OCI-LY7 (cell line): ENCODE measurements around the gene TXNL4A. TPM values are rescaled to one million over a fixed set of nuclear protein-coding genes. Genes with fewer than 3 reads are reported as not detected.

Experiments
- BruUV-seq: library from RNA; stranded (reverse); fragments of 400-500 nt; replicated peaks from 2 replicates; lab custom pipeline; 2021; lab: Mats Ljungman, UMichigan
- CTCF ChIA-PET: fragments of 300-600 bp; sonication (Branson Sonifier 250); formaldehyde crosslinking; loops from one replicate; lab custom pipeline; 2022; ENCODE audit warnings: antibody characterized with exemption; ENCODE audit not compliant: unreplicated experiment; lab: Charles Lee
- POLR2A ChIA-PET: fragments of 300-600 bp; sonication (Branson Sonifier 250); formaldehyde crosslinking; loops from one replicate; lab custom pipeline; 2022; ENCODE audit warnings: antibody characterized with exemption; lab: Charles Lee
- DNase-seq: peaks from one replicate; pipeline ENCODE4 v3.0.0-alpha.2; 2015; ENCODE audit warnings: low spot score
- H2AFZ ChIP-seq: fragments of 200-600 bp; sonication (generic), shearing (Covaris generic); 2 replicates; pipeline ENCODE4 v1.6.1; 2014; ENCODE audit warnings: mild to moderate bottlenecking, antibody characterized with exemption, low read length, moderate library complexity
- H3K27ac ChIP-seq: fragments of 200-600 bp; sonication (generic); 2 replicates; pipeline ENCODE4 v1.5.1; 2014; ENCODE audit warnings: mixed run types, low read depth, mild to moderate bottlenecking, moderate library complexity, low read length, inconsistent platforms; ENCODE audit not compliant: poor library complexity, severe bottlenecking
- H3K36me3 ChIP-seq: fragments of 200-600 bp; sonication (generic); 2 replicates; pipeline ENCODE4 v1.6.1; 2014; ENCODE audit warnings: mild to moderate bottlenecking, antibody characterized with exemption, low read length, moderate library complexity, mixed read lengths; ENCODE audit not compliant: insufficient read depth
- H3K4me1 ChIP-seq: fragments of 200-600 bp; sonication (generic); 2 replicates; pipeline ENCODE4 v1.5.1; 2014; ENCODE audit warnings: mild to moderate bottlenecking, low read length; ENCODE audit not compliant: insufficient read depth, poor library complexity, severe bottlenecking
- H3K4me2 ChIP-seq: fragments of 200-600 bp; sonication (generic); 2 replicates; pipeline ENCODE4 v1.6.1; 2014; ENCODE audit warnings: mild to moderate bottlenecking, low read length
- H3K4me3 ChIP-seq: fragments of 200-600 bp; sonication (generic); 2 replicates; pipeline ENCODE4 v1.5.1; 2014; ENCODE audit warnings: mild to moderate bottlenecking, low read depth, low read length; ENCODE audit not compliant: poor library complexity, severe bottlenecking
- H3K79me2 ChIP-seq: fragments of 200-600 bp; sonication (generic); 2 replicates; pipeline ENCODE4 v1.6.1; 2016; ENCODE audit warnings: low read depth, mild to moderate bottlenecking, low read length, moderate library complexity, mixed read lengths; ENCODE audit not compliant: insufficient read depth
- H3K9me2 ChIP-seq: fragments of 200-600 bp; sonication (generic); 2 replicates; pipeline ENCODE4 v1.6.1; 2016; ENCODE audit warnings: mild to moderate bottlenecking, low read length, mixed read lengths; ENCODE audit not compliant: insufficient read depth
- H3K9me3 ChIP-seq: fragments of 200-600 bp; sonication (generic); 2 replicates; pipeline ENCODE4 v1.6.1; 2014; ENCODE audit warnings: mild to moderate bottlenecking, mixed run types, low read length, mixed read lengths
- H4K20me1 ChIP-seq: fragments of 200-600 bp; sonication (generic); 2 replicates; pipeline ENCODE4 v1.6.1; 2014; ENCODE audit warnings: mild to moderate bottlenecking, antibody characterized with exemption, low read length, moderate library complexity, mixed read lengths; ENCODE audit not compliant: insufficient read depth
- CTCF ChIP-seq: fragments of 200-600 bp; sonication (generic); conservative IDR thresholded peaks from 2 replicates; pipeline ENCODE4 v1.5.1; 2014; ENCODE audit warnings: mild to moderate bottlenecking, antibody characterized with exemption, low read length, moderate library complexity, mixed read lengths
- EZH2phosphoT487 ChIP-seq: fragments of 200-600 bp; sonication (generic); IDR thresholded peaks from 2 replicates; pipeline ENCODE4 v1.6.1; 2018; ENCODE audit warnings: low read depth, borderline replicate concordance, mild to moderate bottlenecking, mixed run types, antibody characterized with exemption, low read length, moderate library complexity, mixed read lengths
- intact Hi-C: fragments of 100-400 bp; cut with micrococcal nuclease; formaldehyde crosslinking; loops from one replicate; pipeline ENCODE4 v1.10.0; 2022; ENCODE audit not compliant: unreplicated experiment
- total RNA-seq, 2 experiments: library from RNA; depleted of rRNA in 1 of 2; stranded (reverse); fragments of >200 nt in 1 of 2; shearing (Covaris generic) in 1 of 2; gene quantifications; 2 replicates each; pipeline ENCODE4 v1.2.3, GENCODE V29; 2014 to 2022

TXNL4A gene
- total RNA-seq, 2 experiments from 2014 or later = 44.7 to 91.4 TPM

- ChIA-PET CTCF (no interaction called here), POLR2A (no interaction called here)
- TF ChIP-seq EZH2phosphoT487 (no peak), CTCF (no peak)
- H3K9me2 ChIP-seq = no peaks in the 10 kb centered on the region
- no peaks in the 10 kb centered on the region for H3K9me3 ChIP-seq
- intact Hi-C loops = loop anchor here (1.0 kb wide), 1 partner anchor 38 kb away; no protein-coding TSS in a partner anchor
- DNase-seq = no peak
- no peak overlapping the region for H2AFZ ChIP-seq
- peak overlapping the region; percentile 98; the same call in 1 of the 2 replicates for H3K4me2 ChIP-seq
- H3K79me2 ChIP-seq = no peaks in the 10 kb centered on the region
- H3K27ac ChIP-seq = peak overlapping the region; percentile 76
- no TSS peak for BruUV-seq
- no peak overlapping the region for H3K4me3 ChIP-seq
- peaks cover 24% of the 10 kb centered on the region for H3K4me1 ChIP-seq
- H4K20me1 ChIP-seq = peaks cover 5% of the 10 kb centered on the region; the same call in 1 of the 2 replicates
- H3K36me3 ChIP-seq = peaks cover 3% of the 10 kb centered on the region; the same call in 1 of the 2 replicates
Measured at GRCh38 chr18:79948719-79949411, 39.5 kb downstream of the TXNL4A start.

- BruUV-seq = no TSS peak
- DNase-seq = no peak
- H3K9me2 ChIP-seq = no peaks in the 10 kb centered on the region
- peaks cover 3% of the 10 kb centered on the region; the same call in 1 of the 2 replicates for H3K36me3 ChIP-seq
- intact Hi-C loops = no loop called here
- H2AFZ ChIP-seq = no peak overlapping the region
- no peaks in the 10 kb centered on the region for H3K79me2 ChIP-seq
- peaks cover 24% of the 10 kb centered on the region for H3K4me1 ChIP-seq
- H3K4me2 ChIP-seq = no peak overlapping the region
- TF ChIP-seq CTCF (no peak), EZH2phosphoT487 (no peak)
- no peaks in the 10 kb centered on the region for H3K9me3 ChIP-seq
- H3K4me3 ChIP-seq = no peak overlapping the region
- ChIA-PET POLR2A (no interaction called here), CTCF (no interaction called here)
- H4K20me1 ChIP-seq = peaks cover 5% of the 10 kb centered on the region; the same call in 1 of the 2 replicates
- no peak overlapping the region for H3K27ac ChIP-seq
Measured at GRCh38 chr18:79947881-79948610, 40.3 kb downstream of the TXNL4A start.
